Measurements from ENCODE around the gene IZUMO1. TPM values are rescaled to one million over a fixed set of nuclear protein-coding genes. Genes with fewer than 3 reads are reported as not detected.
A peak's percentile ranks its signal among the peaks of the same experiment; 100 is the strongest.

Gene IZUMO1
- total and polyA plus RNA-seq, 2 donors (not counting 3 experiments of a cell fraction or from before 2014, with no cell fraction given): 0.18 to 1.2 TPM

GRCh38 chr19:48719263-48720171 lies 27.2 kb downstream of the IZUMO1 start, which contains the start of gene MAMSTR:
TSS of gene MAMSTR (minus strand) at chr19:48719725. CDS start at chr19:48719031, 694 bp downstream.
- Histone ChIP-seq H3K4me1 (ENCODE audit: control insufficient read depth, extremely low read depth, insufficient read depth, low read length) (peaks cover 12% of the 10 kb centered on the region), H4K20me1 (replicated peaks; ENCODE audit: control insufficient read depth, extremely low read depth, insufficient read depth, low read length) (no peaks in the 10 kb centered on the region), H3K4me2 (ENCODE audit: insufficient read depth, low read length) (no peak within 1 kb of the TSS), H3K79me2 (ENCODE audit: control insufficient read depth, insufficient read depth, low read length) (no peaks in the 10 kb centered on the region), H3K27ac (ENCODE audit: insufficient read depth, low read depth, low read length) (no peak within 1 kb of the TSS), H3K36me3 (ENCODE audit: control insufficient read depth in 2 of 2, extremely low read depth in 1 of 2, insufficient read depth in 2 of 2, low read length in 2 of 2) (peaks cover 5 to 16% of the 10 kb centered on the region in 2 experiments), H2AFZ (ENCODE audit: low read depth, low read length) (no peak within 1 kb of the TSS), H3K9me1 (replicated peaks; ENCODE audit: control insufficient read depth, extremely low read depth, insufficient read depth, low read length) (no peaks in the 10 kb centered on the region), H3K4me3 (replicated peaks in 1 of 3; ENCODE audit: insufficient read depth in 1 of 3, low read depth in 1 of 3, low read length in 3 of 3) (no peak within 1 kb of the TSS), H3K27me3 (ENCODE audit: control insufficient read depth in 2 of 2, insufficient read depth in 2 of 2, low read length in 2 of 2) (no peaks in the 10 kb centered on the region), H3K9ac (replicated peaks; ENCODE audit: extremely low read depth, insufficient read depth, low read length) (no peak within 1 kb of the TSS), H3K9me3 (replicated peaks; ENCODE audit: control insufficient read depth, insufficient read depth, low read length) (no peaks in the 10 kb centered on the region)
- FAIRE-seq (no peak), DNase-seq (ENCODE audit: low read depth, low spot score) (no peak)
- intact Hi-C loops (cut with micrococcal nuclease): no loop called here
- no TSS peak for BruUV-seq (replicated peaks)
- dilution Hi-C loops (cut with MboI; ENCODE audit: extremely low pct_ligation_motif_present, low sequenced_read_pairs): no loop called here
- TF ChIP-seq EZH2 (IDR thresholded peaks at IDR 0.05; ENCODE audit: borderline replicate concordance, low read depth, low read length, severe bottlenecking) (no peak), MAX (IDR thresholded peaks at IDR 0.05; ENCODE audit: insufficient read depth, insufficient read length) (no peak), POLR2A (IDR thresholded peaks at IDR 0.05; ENCODE audit: low read depth, low read length) (peak; percentile 28), MYC (IDR thresholded peaks at IDR 0.05; ENCODE audit: low read depth, low read length) (no peak), CTCF (IDR thresholded peaks at IDR 0.05; ENCODE audit: extremely low read depth in 1 of 2, insufficient read depth in 1 of 2, low read depth in 1 of 2, low read length in 2 of 2) (no peak), POLR2AphosphoS5 (IDR thresholded peaks at IDR 0.05; ENCODE audit: insufficient read depth, low read depth, low read length) (peak; percentile 38), FOS (IDR thresholded peaks at IDR 0.05; ENCODE audit: borderline replicate concordance, insufficient read depth, low read length) (no peak), GATA2 (IDR thresholded peaks at IDR 0.05; ENCODE audit: insufficient read depth, insufficient read length, low read depth, low read length) (no peak)
- ChIA-PET CTCF (no interaction called here), POLR2A (no interaction called here)

Data from endothelial cell of umbilical vein (primary cell).